ENCODE results near the gene PMM1.

Gene PMM1

GRCh38 chr22:41621911-41622179, 32.2 kb upstream of the PMM1 start:
- no peak for DNase-seq (ENCODE audit: low read depth)
- TF ChIP-seq, protein P1, sequence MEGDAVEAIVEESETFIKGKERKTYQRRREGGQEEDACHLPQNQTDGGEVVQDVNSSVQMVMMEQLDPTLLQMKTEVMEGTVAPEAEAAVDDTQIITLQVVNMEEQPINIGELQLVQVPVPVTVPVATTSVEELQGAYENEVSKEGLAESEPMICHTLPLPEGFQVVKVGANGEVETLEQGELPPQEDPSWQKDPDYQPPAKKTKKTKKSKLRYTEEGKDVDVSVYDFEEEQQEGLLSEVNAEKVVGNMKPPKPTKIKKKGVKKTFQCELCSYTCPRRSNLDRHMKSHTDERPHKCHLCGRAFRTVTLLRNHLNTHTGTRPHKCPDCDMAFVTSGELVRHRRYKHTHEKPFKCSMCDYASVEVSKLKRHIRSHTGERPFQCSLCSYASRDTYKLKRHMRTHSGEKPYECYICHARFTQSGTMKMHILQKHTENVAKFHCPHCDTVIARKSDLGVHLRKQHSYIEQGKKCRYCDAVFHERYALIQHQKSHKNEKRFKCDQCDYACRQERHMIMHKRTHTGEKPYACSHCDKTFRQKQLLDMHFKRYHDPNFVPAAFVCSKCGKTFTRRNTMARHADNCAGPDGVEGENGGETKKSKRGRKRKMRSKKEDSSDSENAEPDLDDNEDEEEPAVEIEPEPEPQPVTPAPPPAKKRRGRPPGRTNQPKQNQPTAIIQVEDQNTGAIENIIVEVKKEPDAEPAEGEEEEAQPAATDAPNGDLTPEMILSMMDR (IDR thresholded peaks at IDR 0.05; ENCODE audit: insufficient read depth, low read depth, low read length, missing control alignments) = no peak

DNA sequence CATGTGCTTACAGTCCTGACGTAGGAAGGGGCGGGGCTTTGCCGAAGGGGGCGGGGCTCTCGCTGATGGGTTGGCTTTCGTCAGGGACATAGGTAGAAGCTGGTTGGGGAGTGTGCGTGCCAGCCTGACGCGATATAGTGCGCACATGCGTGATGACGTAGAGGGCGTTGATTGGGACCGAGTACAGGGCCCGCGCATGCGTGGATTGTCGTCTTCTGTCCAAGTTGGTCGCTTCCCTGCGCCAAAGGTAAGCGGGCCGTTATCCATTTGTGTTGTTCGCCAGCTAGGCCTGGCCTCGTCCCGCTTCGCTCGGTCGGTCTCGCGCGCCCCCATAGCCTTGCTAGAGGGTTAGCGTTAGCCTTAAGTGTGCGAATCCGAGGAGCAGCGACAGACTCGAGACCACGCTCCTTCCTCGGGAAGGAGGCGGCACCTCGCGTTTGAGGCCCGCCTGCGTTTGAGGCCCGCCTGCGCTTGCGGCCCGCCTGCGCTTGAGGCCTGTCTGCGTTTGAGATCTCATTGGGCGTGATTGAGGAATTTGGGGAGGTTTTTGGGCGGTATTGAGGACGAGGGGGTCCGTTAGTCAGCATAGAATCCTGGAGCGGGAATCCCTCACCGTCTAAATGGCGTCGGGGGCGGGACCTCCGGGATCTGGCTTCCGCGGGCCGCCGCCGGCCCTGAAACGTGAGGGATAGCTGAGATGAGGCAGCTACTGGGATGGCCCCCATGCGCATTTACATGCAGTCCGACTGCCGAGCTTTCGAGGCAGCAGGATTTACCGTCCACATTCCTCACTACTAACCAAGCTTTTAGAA, 31.7 kb upstream of the PMM1 start, which contains the start of gene XRCC6:
XRCC6 (plus strand) TSS at position 197 of the 812 bp plus-strand sequence. CDS start 710 bp downstream, outside the sequence.
- H3K4me3 ChIP-seq (ENCODE audit: low read depth, low read length) = peak within 1 kb of the TSS; percentile 81
- TF ChIP-seq, protein P1 (IDR thresholded peaks at IDR 0.05; ENCODE audit: insufficient read depth, low read depth, low read length, missing control alignments) = no peak
- peak; percentile 100 for DNase-seq (ENCODE audit: low read depth)

More at GRCh38 chr22:41621911-41622179, 32.2 kb upstream of the PMM1 start:
- peak overlapping the region; percentile 81 for H3K4me3 ChIP-seq (ENCODE audit: low read depth, low read length)

- DNase-seq (ENCODE audit: low read depth) = no peak
- TF ChIP-seq, protein P1 (IDR thresholded peaks at IDR 0.05; ENCODE audit: insufficient read depth, low read depth, low read length, missing control alignments) = no peak
Observed at GRCh38 chr22:41620589-41621098, 31.0 kb upstream of the PMM1 start, which contains the start of gene DESI1. Gene DESI1, minus strand, starts transcription at chr22:41621043. Its CDS starts 204 bp downstream, at chr22:41620839.

DNA sequence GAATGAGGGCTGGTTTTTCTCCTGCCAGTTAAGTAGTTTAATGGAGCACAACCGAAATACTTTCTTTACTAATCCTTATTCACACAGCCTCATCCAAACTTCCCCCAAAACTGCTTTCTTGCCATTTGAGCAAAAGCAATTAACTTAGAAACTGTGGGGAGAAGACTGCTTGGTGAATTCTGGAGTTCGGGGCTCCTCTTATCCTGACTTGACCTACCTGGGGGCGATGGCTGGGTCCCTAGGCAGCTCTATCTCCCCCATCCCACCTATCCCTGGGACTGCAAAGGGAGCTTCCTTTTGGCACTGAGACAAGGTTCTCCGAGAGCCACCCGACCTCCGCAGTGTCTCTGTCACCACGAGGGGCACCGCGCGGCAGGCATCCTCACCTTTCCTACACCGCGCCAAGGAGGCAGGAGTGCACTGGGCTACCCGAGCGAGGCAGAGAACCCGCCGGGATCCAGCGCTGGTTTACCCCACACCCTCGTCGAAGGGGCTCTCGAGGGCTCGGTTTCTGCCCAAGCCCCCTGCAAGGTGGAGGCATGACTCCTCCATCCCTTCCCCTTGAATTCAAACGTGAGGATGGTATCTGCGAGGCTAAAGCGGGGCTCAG, 30.4 kb upstream of the PMM1 start:
- TF ChIP-seq, protein P1 (IDR thresholded peaks at IDR 0.05; ENCODE audit: insufficient read depth, low read depth, low read length, missing control alignments) = no peak
- peak overlapping the region; percentile 77 for H3K4me3 ChIP-seq (ENCODE audit: low read depth, low read length)
- DNase-seq (ENCODE audit: low read depth) = peak; percentile 53

More at GRCh38 chr22:41620589-41621098, 31.0 kb upstream of the PMM1 start, which contains the start of gene DESI1:
- peak within 1 kb of the TSS; percentile 81 for H3K4me3 ChIP-seq (ENCODE audit: low read depth, low read length)

GRCh38 chr22:41613456-41613855, 23.8 kb upstream of the PMM1 start:
- TF ChIP-seq, protein P1 (IDR thresholded peaks at IDR 0.05; ENCODE audit: insufficient read depth, low read depth, low read length, missing control alignments) = no peak
- no peak overlapping the region for H3K4me3 ChIP-seq (ENCODE audit: low read depth, low read length)
- no peak for DNase-seq (ENCODE audit: low read depth)

DNA sequence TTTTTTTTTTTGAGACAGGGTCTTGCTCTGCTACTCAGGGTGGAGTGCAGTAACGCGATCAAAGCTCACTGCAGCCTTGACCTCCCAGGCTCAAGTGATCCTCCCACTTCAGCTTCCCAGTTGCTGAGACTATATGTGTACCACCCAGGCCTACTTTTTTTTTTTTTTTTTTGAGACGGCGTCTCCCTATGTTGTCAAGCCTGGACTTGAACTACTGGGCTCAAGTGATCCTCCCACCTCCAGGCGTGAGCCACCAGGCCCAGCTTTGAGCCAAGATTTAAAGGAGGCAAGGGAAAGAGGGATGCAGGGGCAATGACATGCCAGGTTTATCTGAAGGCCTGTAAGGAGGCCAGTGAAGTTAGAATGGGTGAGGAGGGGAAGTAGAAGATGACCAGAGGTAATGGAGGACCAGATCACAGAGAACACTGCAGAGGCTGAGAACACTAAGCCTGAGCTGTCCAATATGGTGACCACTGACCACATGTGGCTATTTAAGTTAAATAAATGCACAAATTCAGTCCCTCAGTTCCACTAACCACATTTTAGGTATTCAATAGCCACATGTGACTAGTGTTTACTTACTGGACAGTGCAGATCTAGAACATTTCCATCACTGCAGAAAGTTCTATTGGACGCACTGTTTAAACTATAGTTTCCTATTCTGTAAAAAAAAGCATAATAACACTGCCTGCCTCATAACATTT, 23.1 kb upstream of the PMM1 start:
- no peak for DNase-seq (ENCODE audit: low read depth)
- H3K4me3 ChIP-seq (ENCODE audit: low read depth, low read length) = no peak overlapping the region
- TF ChIP-seq, protein P1 (IDR thresholded peaks at IDR 0.05; ENCODE audit: insufficient read depth, low read depth, low read length, missing control alignments) = no peak
